Heart left ventricle (tissue), 16 donors: ENCODE results near the gene STIM1. TPM values are rescaled to one million over a fixed set of nuclear protein-coding genes. Genes with fewer than 3 reads are reported as not detected.

Source experiments
- ATAC-seq, 4 donors: fragments of 200-7000 bp; cut with Tn5 transposase; one replicate each; pipeline ENCODE4 v1.9.1; 2020 to 2022; ENCODE audit warnings: moderate library complexity in 4 of 4, mild to moderate bottlenecking in 3 of 4, moderate number of reproducible peaks in 1 of 4
- DNase-seq, 5 donors: peaks; one replicate each; pipeline ENCODE4 v3.0.0-alpha.2; 2020
- H3K27ac ChIP-seq, 12 donors: fragments of 200-600 bp; sonication (generic) in 4 of 12; one replicate each; pipeline versions ENCODE4 v1.5.0 to v1.8.0; 2016 to 2022; ENCODE audit warnings: mild to moderate bottlenecking in 2 of 12
- H3K27me3 ChIP-seq, 9 donors: fragments of 200-600 bp; sonication (generic) in 2 of 9; one replicate each; pipeline versions ENCODE4 v1.5.1 to v1.8.0; 2016 to 2022; ENCODE audit warnings: mild to moderate bottlenecking in 3 of 9
- H3K36me3 ChIP-seq, 9 donors: fragments of 200-600 bp; sonication (generic) in 2 of 9; one replicate each; pipeline versions ENCODE4 v1.5.0 to v1.8.0; 2018 to 2022; ENCODE audit warnings: mild to moderate bottlenecking in 2 of 9
- H3K4me1 ChIP-seq, 12 donors: fragments of 200-600 bp; sonication (generic) in 4 of 12; one replicate each; pipeline versions ENCODE4 v1.5.0 to v1.8.0; 2016 to 2022; ENCODE audit warnings: mild to moderate bottlenecking in 3 of 12
- H3K4me3 ChIP-seq, 12 donors: fragments of 200-600 bp; sonication (generic) in 4 of 12; one replicate each; pipeline versions ENCODE4 v1.5.0 to v1.8.0; 2017 to 2022; ENCODE audit warnings: mild to moderate bottlenecking in 9 of 12, moderate library complexity in 4 of 12
- H3K9me3 ChIP-seq, 12 donors: fragments of 200-600 bp; sonication (generic) in 4 of 12; one replicate each; pipeline versions ENCODE4 v1.5.0 to v1.8.0; 2016 to 2022; ENCODE audit warnings: mild to moderate bottlenecking in 1 of 12
- CTCF ChIP-seq, 12 donors: fragments of 200-600 bp; sonication (generic) in 4 of 12; IDR thresholded peaks; one replicate each; pipeline versions ENCODE4 v1.5.0 to v1.8.0; 2018 to 2022; ENCODE audit warnings: antibody characterized with exemption in 12 of 12, mild to moderate bottlenecking in 5 of 12
- POLR2A ChIP-seq, 2 donors: fragments of 450-650 bp; IDR thresholded peaks; one replicate each; pipeline ENCODE4 v1.6.1; 2017; ENCODE audit warnings: antibody characterized with exemption in 2 of 2, mild to moderate bottlenecking in 2 of 2, moderate library complexity in 2 of 2
- WGBS, 4 donors: extraction: QIAGEN DNeasy Blood & Tissue Kit in 2 of 4; methylation state at CpG; one replicate each; pipeline versions ENCODE4 v1.1.5 to v1.1.7; 2013 to 2018; 5-methylcytosine and 5-hydroxymethylcytosine counted together
- intact Hi-C, 10 donors: fragments of 100-400 bp; cut with DNase I; formaldehyde crosslinking; loops; one replicate each; pipeline versions ENCODE4 v1.11.1 to v1.14.2; 2022
- polyA plus RNA-seq, 2 donors: library from polyadenylated mRNA; stranded (reverse); fragments of 200-250 nt; gene quantifications; one replicate each; pipeline ENCODE4 v1.2.3, GENCODE V29; 2013
- total RNA-seq, 9 donors: library from RNA; depleted of rRNA in 2 of 9; stranded (reverse); fragments of >200 nt in 2 of 9; fragmentation: NEBNext Ultra II Directional in 3 of 9; extraction: Animal tissue kit (Norgen Biotek cat#: 25700) in 3 of 9; gene quantifications; one replicate each; pipeline versions ENCODE4 v1.1.0 to v1.2.4, GENCODE V29; 2016 to 2023
- donor health status: ischemic (EF 13 %, LVEDD 7.1; RV severe dilation, severe dysfunction).
- donor health status: healthy with polysubstance abuse.
- donor health status: DM: no; HTN: yes; CAD: no.
- donor health status: DM: no; HTN: no; CAD: no.
- donor health status: ischemic (EF 25% LVEDD 6.9; RV normal size, moderate dysfunction).
- donor health status: ischemic (EF 25% LVEDD 5.7; RV mildly dilated, moderate dysfunction).
- donor health status: healthy.
- donor health status: DM: yes; HTN: yes; CAD: no.
- donor health status: ischemic (EF 35%, LVEDD 5.7; RV mildly dilated, moderate dysfunction).
- donor health status: nonischemic (EF 11% LVEDD 7.7; RV severe dilation, severe dysfunction).
- donor health status: DM: yes; HTN: yes; CAD: no.
- donor health status: PGD.
- donor health status: ischemic (EF 29% LVEDD 5.4; RV normal size, mild dysfunction).
- donor health status: nonischemic (EF 23%, LVEDD 6.1; RV moderate dilation, normal function).

STIM1 gene
- total and polyA plus RNA-seq, 11 donors, result 13.2 to 42.9 (median 28.9) TPM

DNA sequence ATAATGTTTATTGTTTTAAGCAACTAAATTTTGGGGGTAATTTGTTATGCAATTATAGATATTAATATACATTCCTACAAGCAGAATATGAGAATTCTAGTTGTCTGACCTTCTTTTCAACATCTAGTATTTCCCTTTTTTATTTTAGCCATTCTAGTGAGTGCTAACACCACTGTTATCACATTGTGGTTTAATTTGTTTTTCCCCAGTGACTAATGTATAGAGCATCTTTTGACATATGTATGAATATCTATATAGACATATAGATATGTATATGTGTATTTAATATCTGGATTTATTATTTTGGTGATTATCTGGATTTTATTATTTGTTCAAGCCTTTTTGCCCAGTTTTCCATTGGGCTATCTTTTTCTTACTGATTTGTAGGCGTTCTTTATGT lies 66.6 kb downstream of the STIM1 start:
- Histone ChIP-seq H3K4me3 (no peak overlapping the region), H3K27me3 (no peaks in the 10 kb centered on the region), H3K27ac (no peak overlapping the region), H3K36me3 (no peaks in the 10 kb centered on the region), H3K4me1 (peaks cover 0 to 36% (median 0%) of the 10 kb centered on the region in 12 donors), H3K9me3 (peaks cover 0 to 12% (median 0%) of the 10 kb centered on the region in 12 donors)
- no peak for ATAC-seq
- intact Hi-C loops, result no loop called here
- TF ChIP-seq POLR2A (IDR thresholded peaks at IDR 0.05), result no peak
- WGBS, 4 donors, result 98 to 100% (median 100%) methylated on average over 1 of the region's 1 CpG
- DNase-seq, result no peak

DNA sequence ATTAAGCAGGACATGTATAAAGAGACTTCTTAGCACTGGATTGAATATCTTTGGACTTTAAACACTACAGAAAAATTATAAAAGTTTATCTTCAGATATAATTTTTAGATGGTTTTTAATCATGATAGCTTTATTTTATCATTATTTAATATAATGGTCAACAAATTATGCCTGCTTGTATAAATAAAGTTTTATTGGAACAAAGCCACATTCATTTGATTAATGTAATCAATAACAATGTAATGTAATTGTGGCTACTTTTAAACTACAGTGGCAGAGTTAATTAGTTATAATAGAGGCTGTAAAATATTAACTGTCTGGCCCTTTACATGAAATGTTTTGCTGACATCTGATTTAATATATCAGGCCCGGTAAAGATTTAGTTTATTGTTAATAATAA lies 70.0 kb downstream of the STIM1 start:
- no peaks in the 10 kb centered on the region for H3K36me3 ChIP-seq
- 96 to 98% (median 97%) methylated on average over 1 of the region's 1 CpG for WGBS, 4 donors
- H3K27me3 ChIP-seq, result no peaks in the 10 kb centered on the region
- no peak overlapping the region for H3K4me3 ChIP-seq
- no peak overlapping the region for H3K27ac ChIP-seq
- DNase-seq (no peak), ATAC-seq (no peak)
- intact Hi-C loops, result no loop called here
- peaks cover 0 to 26% (median 15%) of the 10 kb centered on the region in 12 donors for H3K4me1 ChIP-seq
- TF ChIP-seq CTCF (IDR thresholded peaks at IDR 0.05), result no peak
- no peak for TF ChIP-seq POLR2A (IDR thresholded peaks at IDR 0.05)
- H3K9me3 ChIP-seq, result peaks cover 0 to 12% (median 0%) of the 10 kb centered on the region in 12 donors

DNA sequence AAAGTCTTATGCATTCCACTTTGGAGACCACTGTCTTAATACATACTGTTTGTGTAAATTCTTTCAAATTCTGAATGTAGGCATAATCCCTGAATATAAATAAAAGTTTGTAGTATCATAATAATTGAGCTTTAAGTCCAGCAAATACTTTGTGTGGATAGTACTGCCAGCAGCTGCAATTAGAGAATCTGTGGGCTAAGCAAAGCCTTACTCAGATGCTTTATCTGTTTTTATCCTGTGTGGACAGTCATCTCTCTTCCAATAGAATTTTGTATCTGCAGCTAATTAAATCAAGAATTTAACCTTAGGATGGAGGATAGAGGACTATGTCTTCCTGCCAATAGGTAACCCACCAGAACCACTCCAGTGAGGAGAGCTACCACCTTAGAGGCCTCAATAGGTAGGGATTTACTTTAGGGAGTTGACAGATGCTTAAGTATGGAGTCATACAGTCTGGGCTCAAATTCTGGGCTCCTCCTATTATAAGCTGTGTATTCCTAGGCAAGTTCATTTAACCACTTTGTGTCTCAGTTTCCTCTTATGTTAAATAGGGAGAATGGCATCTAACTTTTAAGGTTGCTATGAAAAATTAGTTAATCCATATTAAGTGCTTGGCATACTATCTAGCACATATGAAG lies 71.1 kb downstream of the STIM1 start:
- Histone ChIP-seq H3K4me3 (no peak overlapping the region), H3K4me1 (peaks cover 0 to 31% (median 16%) of the 10 kb centered on the region in 12 donors), H3K36me3 (no peaks in the 10 kb centered on the region), H3K27ac (no peak overlapping the region), H3K9me3 (peaks cover 0 to 9% (median 0%) of the 10 kb centered on the region in 12 donors), H3K27me3 (no peaks in the 10 kb centered on the region)
- no peak for TF ChIP-seq CTCF (IDR thresholded peaks at IDR 0.05)
- TF ChIP-seq POLR2A (IDR thresholded peaks at IDR 0.05), result no peak
- intact Hi-C loops, result no loop called here
- DNase-seq, result no peak
- no peak for ATAC-seq

- peaks cover 0 to 31% (median 13%) of the 10 kb centered on the region in 12 donors for H3K4me1 ChIP-seq
- TF ChIP-seq POLR2A (IDR thresholded peaks at IDR 0.05), result no peak
- peak in 1 of 12 donors; percentile 24 for TF ChIP-seq CTCF (IDR thresholded peaks at IDR 0.05)
- H3K27ac ChIP-seq, result no peak overlapping the region
- peaks cover 0 to 3% (median 0%) of the 10 kb centered on the region in 12 donors for H3K9me3 ChIP-seq
- H3K27me3 ChIP-seq, result no peaks in the 10 kb centered on the region
- H3K4me3 ChIP-seq, result no peak overlapping the region
- no peak for DNase-seq
- WGBS, 4 donors, result 77 to 90% (median 82%) methylated on average over 6 of the region's 6 CpGs
- no peak for ATAC-seq
- intact Hi-C loops, result no loop called here
- H3K36me3 ChIP-seq, result no peaks in the 10 kb centered on the region
Observed at GRCh38 chr11:3927129-3927796, 71.8 kb downstream of the STIM1 start.
